ENCODE data around the gene GNPTAB. TPM values are rescaled to one million over a fixed set of nuclear protein-coding genes. Genes with fewer than 3 reads are reported as not detected.

Gene GNPTAB
- total RNA-seq, 4 donors from 2014 or later, result 18.0 to 36.3 (median 32.5) TPM

DNA sequence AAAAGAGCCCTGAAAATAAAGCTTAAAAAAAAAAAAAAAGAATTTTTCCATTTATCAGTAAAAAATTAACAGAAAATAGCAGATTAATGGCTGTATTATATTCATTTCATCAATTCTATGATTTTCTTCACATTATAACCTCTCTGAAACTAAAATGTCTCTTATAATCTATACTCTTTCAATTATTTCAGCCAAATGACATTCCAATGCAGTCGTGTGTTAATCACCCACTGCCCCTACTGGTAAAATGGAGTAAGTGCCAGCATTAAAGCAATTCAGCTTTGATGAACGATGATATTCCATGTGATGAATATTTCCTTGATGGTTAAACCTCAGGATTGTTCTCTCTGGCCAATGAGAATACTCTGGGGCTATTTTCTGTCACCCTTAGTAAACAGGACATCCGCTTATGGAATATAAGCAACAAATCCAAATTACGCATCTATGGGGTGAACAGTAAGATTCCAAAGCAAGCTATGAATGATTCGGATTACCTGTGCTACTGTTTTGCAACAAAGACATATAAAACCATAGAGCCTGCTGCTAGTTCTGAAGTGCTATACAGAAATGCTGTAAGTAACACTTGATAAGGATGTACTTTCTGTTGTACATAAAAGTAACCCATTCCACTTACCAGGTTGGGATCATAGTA lies 71.2 kb downstream of the GNPTAB start:
- TF ChIP-seq POLR2A (IDR thresholded peaks at IDR 0.05), result no peak
- TF ChIP-seq EP300 (IDR thresholded peaks at IDR 0.05), result no peak
- TF ChIP-seq, protein P1, sequence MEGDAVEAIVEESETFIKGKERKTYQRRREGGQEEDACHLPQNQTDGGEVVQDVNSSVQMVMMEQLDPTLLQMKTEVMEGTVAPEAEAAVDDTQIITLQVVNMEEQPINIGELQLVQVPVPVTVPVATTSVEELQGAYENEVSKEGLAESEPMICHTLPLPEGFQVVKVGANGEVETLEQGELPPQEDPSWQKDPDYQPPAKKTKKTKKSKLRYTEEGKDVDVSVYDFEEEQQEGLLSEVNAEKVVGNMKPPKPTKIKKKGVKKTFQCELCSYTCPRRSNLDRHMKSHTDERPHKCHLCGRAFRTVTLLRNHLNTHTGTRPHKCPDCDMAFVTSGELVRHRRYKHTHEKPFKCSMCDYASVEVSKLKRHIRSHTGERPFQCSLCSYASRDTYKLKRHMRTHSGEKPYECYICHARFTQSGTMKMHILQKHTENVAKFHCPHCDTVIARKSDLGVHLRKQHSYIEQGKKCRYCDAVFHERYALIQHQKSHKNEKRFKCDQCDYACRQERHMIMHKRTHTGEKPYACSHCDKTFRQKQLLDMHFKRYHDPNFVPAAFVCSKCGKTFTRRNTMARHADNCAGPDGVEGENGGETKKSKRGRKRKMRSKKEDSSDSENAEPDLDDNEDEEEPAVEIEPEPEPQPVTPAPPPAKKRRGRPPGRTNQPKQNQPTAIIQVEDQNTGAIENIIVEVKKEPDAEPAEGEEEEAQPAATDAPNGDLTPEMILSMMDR (IDR thresholded peaks at IDR 0.05), result peak; percentile 62 to 72 (median 71)
- no peak overlapping the region for H3K4me3 ChIP-seq
- no peaks in the 10 kb centered on the region for H3K27me3 ChIP-seq
- 57 to 62% methylated on average over 5 of the region's 5 CpGs for WGBS, 2 donors
- no peaks in the 10 kb centered on the region for H3K9me3 ChIP-seq
- H3K36me3 ChIP-seq, result peaks cover 0 to 52% (median 5%) of the 10 kb centered on the region in 3 donors
- H3K4me1 ChIP-seq, result peaks cover 0 to 10% (median 0%) of the 10 kb centered on the region in 4 donors
- no peak for DNase-seq (ENCODE audit: low spot score in 2 of 2)
- no peak overlapping the region for H3K27ac ChIP-seq

DNA sequence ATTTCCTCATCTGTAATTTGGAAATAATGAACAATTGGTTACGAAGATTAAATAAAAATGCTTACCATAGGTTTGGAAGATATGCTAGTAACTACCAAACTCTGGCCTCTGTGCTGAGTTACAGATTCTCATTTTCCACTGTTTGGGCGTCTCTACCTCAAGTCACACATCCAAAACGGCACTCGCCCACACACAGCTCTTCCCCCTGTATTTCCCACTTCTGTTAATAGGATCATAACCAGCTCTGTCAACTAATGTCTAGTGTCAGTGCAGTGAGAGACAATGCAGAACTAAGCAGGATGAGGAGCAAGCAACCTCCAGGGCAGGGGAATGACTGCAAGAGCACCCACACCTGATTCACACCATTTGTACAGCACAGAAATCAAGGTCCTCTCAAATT lies 80.6 kb downstream of the GNPTAB start:
- 85 to 89% methylated on average over 4 of the region's 4 CpGs for WGBS, 2 donors
- Histone ChIP-seq H3K27me3 (no peaks in the 10 kb centered on the region), H3K4me1 (no peaks in the 10 kb centered on the region), H3K4me3 (no peak overlapping the region), H3K36me3 (peaks cover 0 to 90% (median 0%) of the 10 kb centered on the region in 3 donors), H3K9me3 (no peaks in the 10 kb centered on the region), H3K27ac (no peak overlapping the region)
- DNase-seq (ENCODE audit: low spot score in 2 of 2), result no peak
- TF ChIP-seq, protein P1 (IDR thresholded peaks at IDR 0.05), result no peak
- TF ChIP-seq POLR2A (IDR thresholded peaks at IDR 0.05), result no peak
- TF ChIP-seq EP300 (IDR thresholded peaks at IDR 0.05), result no peak

DNA sequence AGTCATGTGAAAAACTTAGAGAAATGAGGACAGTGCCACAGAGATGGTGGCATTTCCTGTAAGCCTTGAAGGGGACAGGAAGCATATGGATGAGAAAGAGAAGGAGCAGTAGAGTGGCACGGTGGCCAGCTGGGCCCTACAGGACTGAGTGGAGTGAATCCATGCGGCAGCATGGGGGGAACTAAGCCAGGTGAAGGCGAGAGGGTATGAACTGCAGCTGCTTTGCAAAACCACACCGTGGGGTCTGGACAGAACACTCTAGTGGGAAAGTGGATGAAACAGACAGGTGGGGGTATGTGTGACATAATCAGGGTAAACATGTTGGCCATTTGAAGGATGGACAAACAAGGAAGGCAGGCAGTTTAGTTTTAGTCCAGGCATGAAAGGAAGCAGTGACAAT lies 81.1 kb downstream of the GNPTAB start:
- Histone ChIP-seq H3K27me3 (no peaks in the 10 kb centered on the region), H3K36me3 (peaks cover 0 to 94% (median 0%) of the 10 kb centered on the region in 3 donors), H3K9me3 (no peaks in the 10 kb centered on the region), H3K4me1 (no peaks in the 10 kb centered on the region), H3K4me3 (no peak overlapping the region), H3K27ac (no peak overlapping the region)
- no peak for TF ChIP-seq EP300 (IDR thresholded peaks at IDR 0.05)
- TF ChIP-seq, protein P1 (IDR thresholded peaks at IDR 0.05), result no peak
- no peak for TF ChIP-seq POLR2A (IDR thresholded peaks at IDR 0.05)
- no peak for DNase-seq (ENCODE audit: low spot score in 2 of 2)
- WGBS, 2 donors, result 87 to 91% methylated on average over 4 of the region's 4 CpGs

DNA sequence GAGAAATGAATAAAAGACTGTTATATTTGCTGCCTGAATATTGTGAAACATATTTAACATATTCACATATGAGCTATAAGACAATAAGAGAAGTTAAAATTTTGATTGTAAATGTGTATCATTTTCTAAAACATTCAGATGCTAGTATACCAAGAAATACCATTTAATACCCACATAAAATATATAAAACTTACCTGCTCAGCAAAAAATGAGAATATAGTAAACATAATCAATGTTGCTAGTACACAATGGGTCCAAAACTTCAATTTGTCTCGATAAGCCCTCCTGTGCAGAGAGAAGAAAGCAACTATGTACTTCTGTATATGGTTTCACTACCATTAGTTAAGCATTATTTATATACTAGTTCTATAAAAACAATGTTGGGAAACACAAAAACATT lies 81.9 kb downstream of the GNPTAB start:
- DNase-seq (ENCODE audit: low spot score in 2 of 2), result no peak
- Histone ChIP-seq H3K27ac (no peak overlapping the region), H3K36me3 (peaks cover 0 to 97% (median 0%) of the 10 kb centered on the region in 3 donors), H3K4me1 (peaks cover 0 to under 1% (median 0%) of the 10 kb centered on the region in 4 donors), H3K9me3 (no peaks in the 10 kb centered on the region), H3K27me3 (no peaks in the 10 kb centered on the region), H3K4me3 (no peak overlapping the region)
- TF ChIP-seq, protein P1 (IDR thresholded peaks at IDR 0.05), result no peak
- TF ChIP-seq EP300 (IDR thresholded peaks at IDR 0.05) (no peak), POLR2A (IDR thresholded peaks at IDR 0.05) (no peak)
- 90 to 96% methylated on average over 1 of the region's 1 CpG for WGBS, 2 donors

DNA sequence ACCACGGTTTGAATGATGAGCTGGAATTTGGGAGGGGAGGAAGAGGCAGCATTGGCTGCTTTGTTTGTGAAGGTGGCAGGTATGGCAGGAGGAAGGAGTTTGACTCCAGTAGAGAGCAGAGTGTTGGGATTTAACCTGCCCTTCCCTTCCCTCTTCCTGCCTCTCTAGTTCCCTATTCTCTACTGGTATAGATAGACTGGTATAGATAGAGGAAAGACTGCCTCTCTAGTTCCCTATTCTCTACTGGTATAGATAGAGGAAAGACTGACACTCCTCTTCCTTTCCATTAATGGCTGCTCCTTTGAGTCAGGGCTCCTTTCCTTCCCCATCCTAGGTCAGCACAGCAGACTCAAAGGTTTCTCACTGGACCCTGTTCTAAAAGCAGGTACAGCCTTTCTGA lies 83.1 kb downstream of the GNPTAB start:
- Histone ChIP-seq H3K4me1 (peaks cover 0 to 13% (median 0%) of the 10 kb centered on the region in 4 donors), H3K4me3 (no peak overlapping the region), H3K27ac (no peak overlapping the region), H3K9me3 (no peaks in the 10 kb centered on the region), H3K27me3 (no peaks in the 10 kb centered on the region), H3K36me3 (peaks cover 0 to 91% (median 0%) of the 10 kb centered on the region in 3 donors)
- DNase-seq (ENCODE audit: low spot score in 2 of 2), result no peak
- WGBS, 2 donors, result 60 to 86% methylated on average over 1 of the region's 1 CpG
- TF ChIP-seq, protein P1 (IDR thresholded peaks at IDR 0.05), result no peak
- TF ChIP-seq EP300 (IDR thresholded peaks at IDR 0.05) (no peak), POLR2A (IDR thresholded peaks at IDR 0.05) (no peak)

All from tibial nerve (tissue), 4 donors.